MM.1S (cell line): Measurements from ENCODE around the gene COQ8A.

ENCODE experiments used
- DNase-seq: peaks from one replicate; pipeline ENCODE4 v3.0.0-alpha.2; 2015
- H2AFZ ChIP-seq: fragments of 300-600 bp; sonication (generic); 2 replicates; pipeline ENCODE4 v1.6.0; 2016; ENCODE audit warnings: antibody characterized with exemption, low read length
- H3F3A ChIP-seq: fragments of 300-600 bp; sonication (generic); 2 replicates; pipeline ENCODE4 v1.6.1; 2016; ENCODE audit warnings: mild to moderate bottlenecking, antibody characterized with exemption, low read length, moderate library complexity, mixed read lengths; ENCODE audit not compliant: insufficient read depth
- H3K27ac ChIP-seq: fragments of 300-600 bp; sonication (generic); 2 replicates; pipeline ENCODE4 v1.5.1; 2016; ENCODE audit warnings: mild to moderate bottlenecking, low read length
- H3K27me3 ChIP-seq: fragments of 300-600 bp; sonication (generic); replicated peaks from 2 replicates; pipeline ENCODE4 v1.6.0; 2016; ENCODE audit warnings: low read length; ENCODE audit not compliant: insufficient read depth
- H3K36me3 ChIP-seq: fragments of 300-600 bp; sonication (generic); replicated peaks from 2 replicates; pipeline ENCODE4 v1.6.1; 2016; ENCODE audit warnings: mild to moderate bottlenecking, low read length, mixed read lengths; ENCODE audit not compliant: insufficient read depth
- H3K4me1 ChIP-seq: fragments of 300-600 bp; sonication (generic); 2 replicates; pipeline ENCODE4 v1.6.1; 2016; ENCODE audit warnings: low read length, mixed read lengths
- H3K4me2 ChIP-seq: fragments of 300-600 bp; sonication (generic); 2 replicates; pipeline ENCODE4 v1.6.0; 2016; ENCODE audit warnings: low read depth, low read length
- H3K4me3 ChIP-seq: fragments of 300-600 bp; sonication (generic); 2 replicates; pipeline ENCODE4 v1.5.1; 2016; ENCODE audit warnings: low read length, mixed read lengths
- H3K79me2 ChIP-seq: fragments of 300-600 bp; sonication (generic); 2 replicates; pipeline ENCODE4 v1.6.1; 2016; ENCODE audit warnings: mixed run types, low read length, mixed read lengths
- H3K9ac ChIP-seq: fragments of 300-600 bp; sonication (generic); 2 replicates; pipeline ENCODE4 v1.6.1; 2016; ENCODE audit warnings: low read length, mixed read lengths
- H3K9me2 ChIP-seq: fragments of 300-600 bp; sonication (generic); replicated peaks from 2 replicates; pipeline ENCODE4 v1.6.1; 2016; ENCODE audit warnings: mild to moderate bottlenecking, low read length, mixed read lengths; ENCODE audit not compliant: insufficient read depth
- H3K9me3 ChIP-seq: fragments of 300-600 bp; sonication (generic); replicated peaks from 2 replicates; pipeline ENCODE4 v1.6.1; 2016; ENCODE audit warnings: mild to moderate bottlenecking, low read length, mixed read lengths; ENCODE audit not compliant: insufficient read depth
- H4K20me1 ChIP-seq: fragments of 300-600 bp; sonication (generic); 2 replicates; pipeline ENCODE4 v1.6.1; 2016; ENCODE audit warnings: mild to moderate bottlenecking, low read length, moderate library complexity, mixed read lengths; ENCODE audit not compliant: insufficient read depth
- CTCF ChIP-seq: fragments of 300-600 bp; sonication (generic); IDR thresholded peaks from 2 replicates; pipeline ENCODE4 v1.5.1; 2016; ENCODE audit warnings: antibody characterized with exemption, low read length, mixed read lengths
- EZH2 ChIP-seq: fragments of 300-600 bp; sonication (generic); optimal IDR thresholded peaks from 2 replicates; pipeline ENCODE3; 2017; ENCODE audit warnings: low read depth, mild to moderate bottlenecking, antibody characterized with exemption, low read length, mixed read lengths
- EZH2phosphoT487 ChIP-seq: fragments of 300-600 bp; sonication (generic); IDR thresholded peaks from 2 replicates; pipeline ENCODE4 v1.6.1; 2018; ENCODE audit warnings: antibody characterized with exemption, low read length

The COQ8A gene

GRCh38 chr1:226972931-226973330 lies 32.8 kb downstream of the COQ8A start:
- no peak overlapping the region for H3K4me3 ChIP-seq
- H3K79me2 ChIP-seq, result peaks cover 43% of the 10 kb centered on the region
- no peaks in the 10 kb centered on the region for H3K9me3 ChIP-seq
- DNase-seq, result no peak
- 0 out of 2 replicates have a peak, but pooled peaks cover 6% of the 10 kb centered on the region for H3K36me3 ChIP-seq
- no peaks in the 10 kb centered on the region for H4K20me1 ChIP-seq
- H2AFZ ChIP-seq, result no peak overlapping the region
- H3K27me3 ChIP-seq, result no peaks in the 10 kb centered on the region
- no peaks in the 10 kb centered on the region for H3K9me2 ChIP-seq
- H3K27ac ChIP-seq, result no peak overlapping the region
- no peaks in the 10 kb centered on the region for H3F3A ChIP-seq
- no peak overlapping the region for H3K4me2 ChIP-seq
- H3K9ac ChIP-seq, result no peak overlapping the region
- no peak for TF ChIP-seq EZH2phosphoT487
- no peak for TF ChIP-seq CTCF
- TF ChIP-seq EZH2, result no peak
- no peaks in the 10 kb centered on the region for H3K4me1 ChIP-seq

- no peak overlapping the region for H3K9ac ChIP-seq
- H3K4me1 ChIP-seq, result no peaks in the 10 kb centered on the region
- DNase-seq, result no peak
- 0 out of 2 replicates have a peak, but pooled peaks cover 6% of the 10 kb centered on the region for H3K36me3 ChIP-seq
- no peak overlapping the region for H3K27ac ChIP-seq
- H3K9me3 ChIP-seq, result no peaks in the 10 kb centered on the region
- H3F3A ChIP-seq, result no peaks in the 10 kb centered on the region
- H2AFZ ChIP-seq, result no peak overlapping the region
- TF ChIP-seq EZH2phosphoT487 (no peak), EZH2 (no peak), CTCF (no peak)
- no peaks in the 10 kb centered on the region for H3K9me2 ChIP-seq
- peaks cover 41% of the 10 kb centered on the region for H3K79me2 ChIP-seq
- H3K27me3 ChIP-seq, result no peaks in the 10 kb centered on the region
- H3K4me3 ChIP-seq, result no peak overlapping the region
- H3K4me2 ChIP-seq, result no peak overlapping the region
- H4K20me1 ChIP-seq, result no peaks in the 10 kb centered on the region
These were observed 33.3 kb downstream of the COQ8A start for GRCh38 chr1:226973371-226973897.

- H3K4me2 ChIP-seq, result no peak overlapping the region
- H3K9ac ChIP-seq, result no peak overlapping the region
- no peaks in the 10 kb centered on the region for H3F3A ChIP-seq
- 0 out of 2 replicates have a peak, but pooled peaks cover 6% of the 10 kb centered on the region for H3K36me3 ChIP-seq
- TF ChIP-seq CTCF (no peak), EZH2 (no peak), EZH2phosphoT487 (no peak)
- H3K9me3 ChIP-seq, result no peaks in the 10 kb centered on the region
- no peak for DNase-seq
- no peaks in the 10 kb centered on the region for H3K27me3 ChIP-seq
- no peak overlapping the region for H3K4me3 ChIP-seq
- H3K79me2 ChIP-seq, result peaks cover 36% of the 10 kb centered on the region
- H2AFZ ChIP-seq, result no peak overlapping the region
- H3K4me1 ChIP-seq, result no peaks in the 10 kb centered on the region
- no peaks in the 10 kb centered on the region for H3K9me2 ChIP-seq
- H4K20me1 ChIP-seq, result no peaks in the 10 kb centered on the region
- H3K27ac ChIP-seq, result no peak overlapping the region
These were observed 33.9 kb downstream of the COQ8A start for GRCh38 chr1:226973898-226974543.
